Adipocyte (in vitro differentiated cells): ENCODE measurements around the gene DOK6.
"Not testable (repeated sequence)": the region's sequence is repeated elsewhere in the genome, so short reads cannot be mapped to it uniquely, and the experiment has no call there.

Experiments used
- DNase-seq: peaks from one replicate; pipeline ENCODE4 v3.0.0-alpha.2; 2015; ENCODE audit warnings: low read depth
- H3K27me3 ChIP-seq: replicated peaks from 2 replicates; pipeline ENCODE4 v1.7.0; 2013; ENCODE audit warnings: mild to moderate bottlenecking, low read length, moderate library complexity; ENCODE audit not compliant: control insufficient read depth, insufficient read depth
- H3K36me3 ChIP-seq: 2 replicates; pipeline ENCODE4 v1.7.0; 2013; ENCODE audit warnings: low read length, mild to moderate bottlenecking, moderate library complexity; ENCODE audit not compliant: control insufficient read depth, insufficient read depth, severe bottlenecking
- H3K4me1 ChIP-seq: 2 replicates; pipeline ENCODE4 v1.7.0; 2013; ENCODE audit warnings: mild to moderate bottlenecking, low read length, moderate library complexity; ENCODE audit not compliant: control insufficient read depth, insufficient read depth
- H3K4me3 ChIP-seq: 2 replicates; pipeline ENCODE4 v1.7.0; 2013; ENCODE audit warnings: mild to moderate bottlenecking, low read length, moderate library complexity
- H3K9ac ChIP-seq: 2 replicates; pipeline ENCODE4 v1.7.0; 2013; ENCODE audit warnings: mild to moderate bottlenecking, low read length, moderate library complexity
- H3K9me3 ChIP-seq: 2 replicates; pipeline ENCODE4 v1.7.0; 2013; ENCODE audit warnings: mild to moderate bottlenecking, low read length, moderate library complexity; ENCODE audit not compliant: control insufficient read depth

Gene DOK6

GRCh38 chr18:69808399-69808798, 407.7 kb downstream of the DOK6 start:
- Histone ChIP-seq H3K4me3 (no peak overlapping the region), H3K9ac (no peak overlapping the region), H3K27me3 (no peaks in the 10 kb centered on the region), H3K36me3 (no peaks in the 10 kb centered on the region), H3K4me1 (no peaks in the 10 kb centered on the region), H3K9me3 (peaks cover 5% of the 10 kb centered on the region)
- DNase-seq, result no peak

GRCh38 chr18:69813559-69813958, 412.9 kb downstream of the DOK6 start:
- Histone ChIP-seq H3K27me3 (no peaks in the 10 kb centered on the region), H3K4me3 (no peak overlapping the region), H3K9me3 (peaks cover 8% of the 10 kb centered on the region)

GRCh38 chr18:69814861-69815385, 414.2 kb downstream of the DOK6 start:
- H3K36me3 ChIP-seq, result no peaks in the 10 kb centered on the region
- DNase-seq, result no peak
- no peak overlapping the region for H3K9ac ChIP-seq
- H3K4me3 ChIP-seq, result no peak overlapping the region
- no peaks in the 10 kb centered on the region for H3K4me1 ChIP-seq
- H3K9me3 ChIP-seq, result peaks cover 5% of the 10 kb centered on the region
- H3K27me3 ChIP-seq, result no peaks in the 10 kb centered on the region

More at GRCh38 chr18:69813559-69813958, 412.9 kb downstream of the DOK6 start:
- Histone ChIP-seq H3K36me3 (no peaks in the 10 kb centered on the region), H3K9ac (no peak overlapping the region), H3K4me1 (no peaks in the 10 kb centered on the region)
- no peak for DNase-seq

- Histone ChIP-seq H3K9ac (no peak overlapping the region), H3K36me3 (no peaks in the 10 kb centered on the region), H3K4me1 (no peaks in the 10 kb centered on the region), H3K9me3 (peaks cover 6% of the 10 kb centered on the region), H3K27me3 (no peaks in the 10 kb centered on the region), H3K4me3 (no peak overlapping the region)
- peak; percentile 95 for DNase-seq
These were observed 416.8 kb downstream of the DOK6 start for GRCh38 chr18:69817335-69817940.

- Histone ChIP-seq H3K4me1 (no peaks in the 10 kb centered on the region), H3K4me3 (no peak overlapping the region), H3K36me3 (no peaks in the 10 kb centered on the region), H3K9me3 (peaks cover 6% of the 10 kb centered on the region), H3K9ac (no peak overlapping the region), H3K27me3 (no peaks in the 10 kb centered on the region)
- DNase-seq, result no peak
These were observed 418.8 kb downstream of the DOK6 start for GRCh38 chr18:69819460-69819859.

- Histone ChIP-seq H3K4me1 (no peaks in the 10 kb centered on the region), H3K9me3 (peaks cover 6% of the 10 kb centered on the region), H3K4me3 (no peak overlapping the region), H3K27me3 (no peaks in the 10 kb centered on the region), H3K9ac (no peak overlapping the region), H3K36me3 (no peaks in the 10 kb centered on the region)
- no peak for DNase-seq
These were observed 419.9 kb downstream of the DOK6 start for GRCh38 chr18:69820538-69820937.

- H3K27me3 ChIP-seq, result no peaks in the 10 kb centered on the region
- peaks cover 3% of the 10 kb centered on the region for H3K9me3 ChIP-seq
- no peaks in the 10 kb centered on the region for H3K4me1 ChIP-seq
- no peak overlapping the region for H3K4me3 ChIP-seq
- no peaks in the 10 kb centered on the region for H3K36me3 ChIP-seq
- no peak overlapping the region for H3K9ac ChIP-seq
- no peak for DNase-seq
These were observed 429.5 kb downstream of the DOK6 start for GRCh38 chr18:69830189-69830588.

GRCh38 chr18:69834980-69835379, 434.3 kb downstream of the DOK6 start:
- DNase-seq, H3K9ac ChIP-seq, H3K4me3 ChIP-seq, H3K36me3 ChIP-seq, H3K27me3 ChIP-seq, H3K9me3 ChIP-seq, H3K4me1 ChIP-seq: not testable (repeated sequence)

GRCh38 chr18:69838003-69838402, 437.3 kb downstream of the DOK6 start:
- DNase-seq, result no peak
- Histone ChIP-seq H3K9me3 (no peaks in the 10 kb centered on the region), H3K4me1 (no peaks in the 10 kb centered on the region), H3K4me3 (no peak overlapping the region), H3K36me3 (no peaks in the 10 kb centered on the region), H3K9ac (no peak overlapping the region), H3K27me3 (no peaks in the 10 kb centered on the region)

GRCh38 chr18:69838620-69839411, 438.1 kb downstream of the DOK6 start:
- Histone ChIP-seq H3K36me3 (no peaks in the 10 kb centered on the region), H3K4me3 (no peak overlapping the region), H3K9ac (no peak overlapping the region), H3K4me1 (no peaks in the 10 kb centered on the region), H3K9me3 (no peaks in the 10 kb centered on the region), H3K27me3 (no peaks in the 10 kb centered on the region)
- no peak for DNase-seq

GRCh38 chr18:69839497-69839896, 438.8 kb downstream of the DOK6 start:
- Histone ChIP-seq H3K9ac (no peak overlapping the region), H3K27me3 (no peaks in the 10 kb centered on the region), H3K4me1 (no peaks in the 10 kb centered on the region), H3K4me3 (no peak overlapping the region), H3K9me3 (no peaks in the 10 kb centered on the region), H3K36me3 (no peaks in the 10 kb centered on the region)
- no peak for DNase-seq
